K562 (cell line): ENCODE data around the gene RBFOX2. TPM values are rescaled to one million over a fixed set of nuclear protein-coding genes. Genes with fewer than 3 reads are reported as not detected.

Experiments
- ATAC-seq: fragments of 200-7000 bp; cut with Tn5 transposase; 3 replicates; pipeline ENCODE4 v1.9.1; 2020; ENCODE audit warnings: moderate library complexity
- BruUV-seq: library from RNA; stranded (reverse); fragments of 400-500 nt; replicated peaks from 2 replicates; lab custom pipeline; 2021; lab: Mats Ljungman, UMichigan
- CTCF ChIA-PET: fragments of 300-600 bp; formaldehyde crosslinking; extraction: SDS; loops from one replicate; lab custom pipeline; 2021; ENCODE audit warnings: low intra/inter-chr PET ratio; lab: Yijun Ruan, JAX
- POLR2A ChIA-PET: fragments of 300-600, 350-650 bp; sonication (Branson Sonifier 250); formaldehyde crosslinking; extraction: SDS; loops from one replicate; lab custom pipeline; 2021; ENCODE audit warnings: antibody characterized with exemption, inconsistent platforms; lab: Yijun Ruan, JAX
- DNase-seq, 4 experiments: peaks; one replicate each; pipeline versions ENCODE4 v3.0.0 to v3.0.0-alpha.2; 2011 to 2018; ENCODE audit warnings: low spot score in 3 of 4, mixed read lengths in 3 of 4; ENCODE audit errors: extremely low read depth in 1 of 4
- FAIRE-seq: peaks from 2 replicates; lab custom pipeline; 2011; peaks lifted over from hg19 to GRCh38; lab: Jason Lieb, UNC
- H2AFZ ChIP-seq: 2 replicates; pipeline ENCODE4 v1.6.0; 2011; ENCODE audit warnings: low read depth, low read length, control low read depth, inconsistent platforms
- H3K27ac ChIP-seq: fragments of 200-600 bp; 3 replicates; pipeline ENCODE4 v1.8.0; 2011; ENCODE audit warnings: low read depth, mild to moderate bottlenecking, control low read depth, inconsistent platforms, low read length, moderate library complexity, mixed read lengths; ENCODE audit errors: extremely low read depth
- H3K27me3 ChIP-seq, 2 experiments: fragments of 300-600 bp in 1 of 2; 2 replicates in 1 of 2; 3 replicates in 1 of 2; pipeline versions ENCODE4 v1.6.0 to v1.8.0; 2011; ENCODE audit warnings: inconsistent platforms in 2 of 2, low read length in 2 of 2, mild to moderate bottlenecking in 1 of 2, mixed read lengths in 1 of 2, moderate library complexity in 1 of 2; ENCODE audit not compliant: control insufficient read depth in 2 of 2, insufficient read depth in 2 of 2
- H3K36me3 ChIP-seq: fragments of 300-600 bp; 3 replicates; pipeline ENCODE4 v1.8.0; 2011; ENCODE audit warnings: mild to moderate bottlenecking, low read length, inconsistent platforms; ENCODE audit not compliant: control insufficient read depth, insufficient read depth
- H3K4me1 ChIP-seq, 2 experiments: fragments of 200-600 bp in 1 of 2; replicated peaks in 1 of 2; 2 replicates in 1 of 2; 3 replicates in 1 of 2; pipeline versions ENCODE4 v1.5.1 to v1.8.0; 2011; ENCODE audit warnings: inconsistent platforms in 2 of 2, low read length in 2 of 2, mild to moderate bottlenecking in 1 of 2, mixed read lengths in 1 of 2, moderate library complexity in 1 of 2; ENCODE audit not compliant: control insufficient read depth in 2 of 2, insufficient read depth in 2 of 2
- H3K4me2 ChIP-seq: 2 replicates; pipeline ENCODE4 v1.6.1; 2011; ENCODE audit warnings: low read length, control low read depth, inconsistent platforms, mixed read lengths; ENCODE audit not compliant: insufficient read depth
- H3K4me3 ChIP-seq: fragments of 200-600 bp; sonication (generic), shearing (Covaris generic); 2 replicates; pipeline ENCODE4 v1.5.1; 2016; ENCODE audit warnings: control low read depth, inconsistent platforms
- H3K79me2 ChIP-seq: fragments of 200-600 bp; 3 replicates; pipeline ENCODE4 v1.8.0; 2011; ENCODE audit warnings: low read length, inconsistent platforms; ENCODE audit not compliant: control insufficient read depth, insufficient read depth
- H3K9ac ChIP-seq, 2 experiments: 2 replicates each; pipeline versions ENCODE4 v1.6.0 to v1.6.1; 2011; ENCODE audit warnings: low read depth in 2 of 2, low read length in 2 of 2, control low read depth in 1 of 2, inconsistent platforms in 1 of 2, mild to moderate bottlenecking in 1 of 2, mixed read lengths in 1 of 2; ENCODE audit not compliant: insufficient read depth in 1 of 2
- H3K9me1 ChIP-seq: one replicate; pipeline ENCODE4 v1.6.0; 2011; ENCODE audit warnings: inconsistent platforms, mild to moderate bottlenecking, low read length, moderate library complexity; ENCODE audit not compliant: control insufficient read depth, insufficient read depth
- H3K9me3 ChIP-seq: replicated peaks from 2 replicates; pipeline ENCODE4 v1.5.1; 2011; ENCODE audit warnings: low read depth, low read length, inconsistent platforms; ENCODE audit not compliant: control insufficient read depth, insufficient read depth
- H4K20me1 ChIP-seq: replicated peaks from 2 replicates; pipeline ENCODE4 v1.6.1; 2011; ENCODE audit warnings: low read length, inconsistent platforms, mixed read lengths; ENCODE audit not compliant: control insufficient read depth, insufficient read depth
- CEBPB ChIP-seq: fragments of 450-650 bp; IDR thresholded peaks from 2 replicates; pipeline ENCODE4 v1.6.1; 2016; ENCODE audit warnings: missing genetic modification characterization, missing compliant biosample characterization
- MAFK ChIP-seq: IDR thresholded peaks from 2 replicates; pipeline ENCODE4 v1.6.1; 2011; ENCODE audit warnings: low read length, improper control_type of control experiment
- NR2C2 ChIP-seq, 2 experiments: fragments of 200-800 bp in 1 of 2; sonication (Bioruptor generic) in 1 of 2; sonication (generic) in 1 of 2; formaldehyde crosslinking in 1 of 2; IDR thresholded peaks; 2 replicates each; pipeline versions ENCODE4 v1.6.1 to v1.8.0; 2016 to 2022; ENCODE audit warnings: mild to moderate bottlenecking in 1 of 2, missing compliant biosample characterization in 1 of 2, missing genetic modification characterization in 1 of 2, missing genetic modification reagents in 1 of 2
- WGBS: fragments of 100-300 bp; shearing (Covaris generic); methylation state at CpG from one replicate; pipeline ENCODE4 v1.1.6; 2016; ENCODE audit warnings: low coverage, mixed read lengths; ENCODE audit not compliant: insufficient coverage; ENCODE audit errors: missing lambda C conversion rate; 5-methylcytosine and 5-hydroxymethylcytosine counted together
- in situ Hi-C: fragments of 300-500 bp; cut with MboI; formaldehyde crosslinking; loops from 4 replicates; pipeline ENCODE4 v1.15.0; 2018; ENCODE audit warnings: inconsistent platforms, mixed read lengths
- intact Hi-C: fragments of 100-400 bp; cut with micrococcal nuclease; formaldehyde crosslinking; loops from 2 replicates; pipeline ENCODE4 v1.14.2; 2022
- polyA plus RNA-seq, 8 experiments: library from polyadenylated mRNA; depleted of rRNA in 4 of 8; stranded (reverse) in 5 of 8; unstranded in 3 of 8; fragments of >200 nt; fragmentation: Nextera tagmentation in 2 of 8; fragmentation: Illumina TruSeq in 1 of 8; extraction: Ambion mirVana in 2 of 8; extraction: Trizol in 1 of 8; gene quantifications; 2 replicates each; pipeline versions ENCODE4 v1.2.1 to v1.2.3, GENCODE V29; 2011 to 2014; ENCODE audit warnings: inconsistent platforms in 1 of 8, missing spikeins in 1 of 8
- total RNA-seq, 7 experiments: library from RNA; depleted of rRNA in 6 of 7; stranded (reverse); fragments of >200 nt in 6 of 7; fragmentation: Illumina TruSeq in 2 of 7; extraction: Trizol in 2 of 7; gene quantifications; 2 replicates each; pipeline versions ENCODE4 v1.2.1 to v1.2.3, GENCODE V29; 2011 to 2021; ENCODE audit warnings: low replicate concordance in 1 of 7
- TF ChIP-seq, protein P1 (sequence below): sonication (generic); formaldehyde crosslinking; IDR thresholded peaks from 2 replicates; pipeline ENCODE4 v1.8.1; 2023; ENCODE audit warnings: missing genetic modification reagents, mild to moderate bottlenecking, borderline replicate concordance
- TF ChIP-seq, protein P2 (sequence below): fragments of 450-650 bp; IDR thresholded peaks from 2 replicates; pipeline ENCODE4 v1.6.1; 2017; ENCODE audit warnings: antibody characterized with exemption
- TF ChIP-seq, protein P3 (sequence below): fragments of 250-450 bp; sonication (Bioruptor Pico); IDR thresholded peaks from 2 replicates; pipeline ENCODE4 v1.8.0; 2021; ENCODE audit warnings: borderline replicate concordance, mild to moderate bottlenecking, moderate library complexity; ENCODE audit not compliant: poor library complexity, severe bottlenecking

The RBFOX2 gene
- total and polyA plus RNA-seq, 9 of the 15 experiments (the other 6 are each of a cell fraction or from before 2014, with no cell fraction given) = 5.8 to 24.8 (median 14.2) TPM

DNA sequence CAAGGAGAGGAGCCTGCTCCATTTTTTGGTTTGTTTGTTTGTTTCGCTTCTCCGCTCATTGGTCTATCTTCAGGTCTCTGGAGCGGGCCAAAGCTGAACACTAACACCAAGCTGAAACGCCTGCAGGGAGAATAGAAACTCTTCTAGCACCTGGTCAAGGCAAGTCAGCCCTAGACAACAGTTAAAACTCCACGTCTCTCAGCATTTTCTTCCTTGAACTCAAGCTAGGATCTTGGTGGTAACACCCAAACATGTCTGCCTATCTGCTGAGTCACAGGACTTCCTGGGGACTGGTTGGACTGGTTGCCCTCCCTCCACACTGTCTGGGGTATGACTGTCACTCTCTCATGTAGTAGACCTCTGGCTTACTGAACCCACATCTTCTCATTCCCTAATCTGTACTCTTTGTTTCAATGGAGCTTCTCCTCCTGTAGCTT lies 23.9 kb upstream of the RBFOX2 start (continued):
- TF ChIP-seq, protein P1, sequence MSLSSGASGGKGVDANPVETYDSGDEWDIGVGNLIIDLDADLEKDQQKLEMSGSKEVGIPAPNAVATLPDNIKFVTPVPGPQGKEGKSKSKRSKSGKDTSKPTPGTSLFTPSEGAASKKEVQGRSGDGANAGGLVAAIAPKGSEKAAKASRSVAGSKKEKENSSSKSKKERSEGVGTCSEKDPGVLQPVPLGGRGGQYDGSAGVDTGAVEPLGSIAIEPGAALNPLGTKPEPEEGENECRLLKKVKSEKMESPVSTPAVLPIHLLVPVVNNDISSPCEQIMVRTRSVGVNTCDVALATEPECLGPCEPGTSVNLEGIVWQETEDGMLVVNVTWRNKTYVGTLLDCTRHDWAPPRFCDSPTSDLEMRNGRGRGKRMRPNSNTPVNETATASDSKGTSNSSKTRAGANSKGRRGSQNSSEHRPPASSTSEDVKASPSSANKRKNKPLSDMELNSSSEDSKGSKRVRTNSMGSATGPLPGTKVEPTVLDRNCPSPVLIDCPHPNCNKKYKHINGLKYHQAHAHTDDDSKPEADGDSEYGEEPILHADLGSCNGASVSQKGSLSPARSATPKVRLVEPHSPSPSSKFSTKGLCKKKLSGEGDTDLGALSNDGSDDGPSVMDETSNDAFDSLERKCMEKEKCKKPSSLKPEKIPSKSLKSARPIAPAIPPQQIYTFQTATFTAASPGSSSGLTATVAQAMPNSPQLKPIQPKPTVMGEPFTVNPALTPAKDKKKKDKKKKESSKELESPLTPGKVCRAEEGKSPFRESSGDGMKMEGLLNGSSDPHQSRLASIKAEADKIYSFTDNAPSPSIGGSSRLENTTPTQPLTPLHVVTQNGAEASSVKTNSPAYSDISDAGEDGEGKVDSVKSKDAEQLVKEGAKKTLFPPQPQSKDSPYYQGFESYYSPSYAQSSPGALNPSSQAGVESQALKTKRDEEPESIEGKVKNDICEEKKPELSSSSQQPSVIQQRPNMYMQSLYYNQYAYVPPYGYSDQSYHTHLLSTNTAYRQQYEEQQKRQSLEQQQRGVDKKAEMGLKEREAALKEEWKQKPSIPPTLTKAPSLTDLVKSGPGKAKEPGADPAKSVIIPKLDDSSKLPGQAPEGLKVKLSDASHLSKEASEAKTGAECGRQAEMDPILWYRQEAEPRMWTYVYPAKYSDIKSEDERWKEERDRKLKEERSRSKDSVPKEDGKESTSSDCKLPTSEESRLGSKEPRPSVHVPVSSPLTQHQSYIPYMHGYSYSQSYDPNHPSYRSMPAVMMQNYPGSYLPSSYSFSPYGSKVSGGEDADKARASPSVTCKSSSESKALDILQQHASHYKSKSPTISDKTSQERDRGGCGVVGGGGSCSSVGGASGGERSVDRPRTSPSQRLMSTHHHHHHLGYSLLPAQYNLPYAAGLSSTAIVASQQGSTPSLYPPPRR (CRISPR knock-in tag) = no peak
- TF ChIP-seq NR2C2 (CRISPR knock-in tag; IDR thresholded peaks at IDR 0.05) = no peak
- no peak for TF ChIP-seq NR2C2 (tag; IDR thresholded peaks at IDR 0.05)
- peak; percentile 83 for TF ChIP-seq MAFK

DNA sequence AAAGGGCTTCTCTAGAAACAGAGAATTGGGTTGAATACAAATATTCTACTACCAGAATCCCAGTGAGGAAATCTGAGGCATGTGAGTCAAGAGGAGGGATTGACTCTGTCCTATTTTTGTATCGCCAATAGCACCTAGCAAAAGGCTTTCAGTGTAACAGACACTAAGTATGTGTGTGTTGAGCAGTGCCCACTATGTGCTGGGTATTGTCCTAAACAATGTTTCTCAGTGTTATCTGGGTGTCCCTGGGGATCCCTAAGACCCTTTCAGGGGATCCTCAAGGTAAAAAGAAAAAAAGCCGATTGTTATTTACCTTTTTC lies 21.0 kb upstream of the RBFOX2 start:
- ATAC-seq = no peak
- H3K27ac ChIP-seq = peak overlapping the region; percentile 27; the same call in 2 of the 3 replicates
- ChIA-PET CTCF (no interaction called here), POLR2A (no interaction called here)
- peak overlapping the region in 1 of 2 experiments; percentile 4; a peak in 1 of 4 replicates for H3K9ac ChIP-seq
- no peaks in the 10 kb centered on the region for H3K9me3 ChIP-seq
- H3K79me2 ChIP-seq = no peaks in the 10 kb centered on the region
- no peaks in the 10 kb centered on the region for H3K27me3 ChIP-seq
- WGBS = 33% methylated on average over 2 of the region's 2 CpGs
- in situ Hi-C loops (no loop called here), intact Hi-C loops (no loop called here)
- H3K36me3 ChIP-seq = no peaks in the 10 kb centered on the region
- BruUV-seq = no TSS peak
- TF ChIP-seq, protein P2, sequence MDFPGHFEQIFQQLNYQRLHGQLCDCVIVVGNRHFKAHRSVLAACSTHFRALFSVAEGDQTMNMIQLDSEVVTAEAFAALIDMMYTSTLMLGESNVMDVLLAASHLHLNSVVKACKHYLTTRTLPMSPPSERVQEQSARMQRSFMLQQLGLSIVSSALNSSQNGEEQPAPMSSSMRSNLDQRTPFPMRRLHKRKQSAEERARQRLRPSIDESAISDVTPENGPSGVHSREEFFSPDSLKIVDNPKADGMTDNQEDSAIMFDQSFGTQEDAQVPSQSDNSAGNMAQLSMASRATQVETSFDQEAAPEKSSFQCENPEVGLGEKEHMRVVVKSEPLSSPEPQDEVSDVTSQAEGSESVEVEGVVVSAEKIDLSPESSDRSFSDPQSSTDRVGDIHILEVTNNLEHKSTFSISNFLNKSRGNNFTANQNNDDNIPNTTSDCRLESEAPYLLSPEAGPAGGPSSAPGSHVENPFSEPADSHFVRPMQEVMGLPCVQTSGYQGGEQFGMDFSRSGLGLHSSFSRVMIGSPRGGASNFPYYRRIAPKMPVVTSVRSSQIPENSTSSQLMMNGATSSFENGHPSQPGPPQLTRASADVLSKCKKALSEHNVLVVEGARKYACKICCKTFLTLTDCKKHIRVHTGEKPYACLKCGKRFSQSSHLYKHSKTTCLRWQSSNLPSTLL = no peak
- TF ChIP-seq, protein P3, sequence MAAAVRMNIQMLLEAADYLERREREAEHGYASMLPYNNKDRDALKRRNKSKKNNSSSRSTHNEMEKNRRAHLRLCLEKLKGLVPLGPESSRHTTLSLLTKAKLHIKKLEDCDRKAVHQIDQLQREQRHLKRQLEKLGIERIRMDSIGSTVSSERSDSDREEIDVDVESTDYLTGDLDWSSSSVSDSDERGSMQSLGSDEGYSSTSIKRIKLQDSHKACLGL (CRISPR knock-in tag) = no peak
- no peak for TF ChIP-seq CEBPB (tag)
- TF ChIP-seq, all 486 proteins: peak for 0
- Histone ChIP-seq H3K4me3 (no peak overlapping the region), H3K4me1 (peaks cover 0 to 24% of the 10 kb centered on the region in 2 experiments; a peak in 3 of 5 replicates), H2AFZ (peak overlapping the region; percentile 51), H3K9me1 (no peaks in the 10 kb centered on the region), H3K4me2 (peak overlapping the region; percentile 83; the same call in 1 of the 2 replicates), H4K20me1 (no peaks in the 10 kb centered on the region; the same call in 1 of the 2 replicates)
- FAIRE-seq = no peak
- DNase-seq = no peak
